Keratinocyte (primary cell): ENCODE data around the gene ZNF180.

Experiments
- EZH2 ChIP-seq: IDR thresholded peaks from one replicate; pipeline ENCODE4 v1.6.1; 2012; ENCODE audit warnings: inconsistent platforms, mild to moderate bottlenecking, low read length, moderate library complexity
- TF ChIP-seq, protein P1 (sequence below), 3 experiments: IDR thresholded peaks in 1 of 3; conservative IDR thresholded peaks in 1 of 3; optimal IDR thresholded peaks in 1 of 3; 2 replicates in 2 of 3; 3 replicates in 1 of 3; pipeline versions ENCODE3 to v1.5.1; 2011; ENCODE audit warnings: low read length in 3 of 3, mild to moderate bottlenecking in 3 of 3, moderate library complexity in 2 of 3, control low read depth in 1 of 3, inconsistent platforms in 1 of 3; ENCODE audit not compliant: insufficient read depth in 2 of 3; ENCODE audit errors: extremely low read depth in 1 of 3

DNA sequence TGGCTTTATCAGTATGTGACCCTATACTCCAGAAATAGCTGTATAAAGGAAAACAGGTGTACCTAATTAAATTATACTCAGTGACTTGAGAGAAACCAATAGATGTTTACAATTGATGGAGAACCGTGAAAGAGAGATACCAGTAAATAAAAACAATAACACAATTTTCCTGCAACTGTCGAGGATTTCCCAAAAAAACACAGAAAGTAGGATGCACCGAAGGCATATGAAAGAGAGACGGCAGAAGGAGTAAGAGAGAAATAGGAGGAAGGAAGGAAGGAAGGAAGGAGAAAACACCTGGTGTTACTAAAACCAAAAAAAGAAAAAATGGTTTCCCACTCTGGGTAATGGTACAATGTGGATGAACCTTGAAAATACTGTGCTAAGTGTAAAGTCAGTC is 45.2 kb downstream of the ZNF180 start:
- TF ChIP-seq, protein P1, sequence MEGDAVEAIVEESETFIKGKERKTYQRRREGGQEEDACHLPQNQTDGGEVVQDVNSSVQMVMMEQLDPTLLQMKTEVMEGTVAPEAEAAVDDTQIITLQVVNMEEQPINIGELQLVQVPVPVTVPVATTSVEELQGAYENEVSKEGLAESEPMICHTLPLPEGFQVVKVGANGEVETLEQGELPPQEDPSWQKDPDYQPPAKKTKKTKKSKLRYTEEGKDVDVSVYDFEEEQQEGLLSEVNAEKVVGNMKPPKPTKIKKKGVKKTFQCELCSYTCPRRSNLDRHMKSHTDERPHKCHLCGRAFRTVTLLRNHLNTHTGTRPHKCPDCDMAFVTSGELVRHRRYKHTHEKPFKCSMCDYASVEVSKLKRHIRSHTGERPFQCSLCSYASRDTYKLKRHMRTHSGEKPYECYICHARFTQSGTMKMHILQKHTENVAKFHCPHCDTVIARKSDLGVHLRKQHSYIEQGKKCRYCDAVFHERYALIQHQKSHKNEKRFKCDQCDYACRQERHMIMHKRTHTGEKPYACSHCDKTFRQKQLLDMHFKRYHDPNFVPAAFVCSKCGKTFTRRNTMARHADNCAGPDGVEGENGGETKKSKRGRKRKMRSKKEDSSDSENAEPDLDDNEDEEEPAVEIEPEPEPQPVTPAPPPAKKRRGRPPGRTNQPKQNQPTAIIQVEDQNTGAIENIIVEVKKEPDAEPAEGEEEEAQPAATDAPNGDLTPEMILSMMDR (optimal IDR thresholded peaks at IDR 0.05 in 1 of 3, IDR thresholded peaks at IDR 0.05 in 1 of 3, conservative IDR thresholded peaks at IDR 0.05 in 1 of 3; ENCODE audit: extremely low read depth in 1 of 3, insufficient read depth in 2 of 3, low read length in 3 of 3) = no peak
- no peak for TF ChIP-seq EZH2
